ENCODE data around the gene POLR2I. TPM values are rescaled to one million over a fixed set of nuclear protein-coding genes. Genes with fewer than 3 reads are reported as not detected.

The POLR2I gene
- total RNA-seq, 4 donors from 2014 or later, result 8.2 to 69.8 (median 25.2) TPM

GRCh38 chr19:36128392-36128736, 13.7 kb upstream of the POLR2I start:
- no peaks in the 10 kb centered on the region for H3K9me3 ChIP-seq
- TF ChIP-seq POLR2A (IDR thresholded peaks at IDR 0.05), result no peak
- TF ChIP-seq, protein P1, sequence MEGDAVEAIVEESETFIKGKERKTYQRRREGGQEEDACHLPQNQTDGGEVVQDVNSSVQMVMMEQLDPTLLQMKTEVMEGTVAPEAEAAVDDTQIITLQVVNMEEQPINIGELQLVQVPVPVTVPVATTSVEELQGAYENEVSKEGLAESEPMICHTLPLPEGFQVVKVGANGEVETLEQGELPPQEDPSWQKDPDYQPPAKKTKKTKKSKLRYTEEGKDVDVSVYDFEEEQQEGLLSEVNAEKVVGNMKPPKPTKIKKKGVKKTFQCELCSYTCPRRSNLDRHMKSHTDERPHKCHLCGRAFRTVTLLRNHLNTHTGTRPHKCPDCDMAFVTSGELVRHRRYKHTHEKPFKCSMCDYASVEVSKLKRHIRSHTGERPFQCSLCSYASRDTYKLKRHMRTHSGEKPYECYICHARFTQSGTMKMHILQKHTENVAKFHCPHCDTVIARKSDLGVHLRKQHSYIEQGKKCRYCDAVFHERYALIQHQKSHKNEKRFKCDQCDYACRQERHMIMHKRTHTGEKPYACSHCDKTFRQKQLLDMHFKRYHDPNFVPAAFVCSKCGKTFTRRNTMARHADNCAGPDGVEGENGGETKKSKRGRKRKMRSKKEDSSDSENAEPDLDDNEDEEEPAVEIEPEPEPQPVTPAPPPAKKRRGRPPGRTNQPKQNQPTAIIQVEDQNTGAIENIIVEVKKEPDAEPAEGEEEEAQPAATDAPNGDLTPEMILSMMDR (IDR thresholded peaks at IDR 0.05), result no peak
- peak overlapping the region; percentile 36 to 44 for H3K4me3 ChIP-seq
- intact Hi-C loops (cut with DNase I; ENCODE audit: low total_unique reads), result loop anchor here (5.0 kb wide), 1 partner anchor 44 kb away; no protein-coding TSS in a partner anchor
- H3K36me3 ChIP-seq, result no peaks in the 10 kb centered on the region
- H3K4me1 ChIP-seq, result no peaks in the 10 kb centered on the region
- no peak for DNase-seq
- H3K27me3 ChIP-seq, result no peaks in the 10 kb centered on the region
- peak overlapping the region; percentile 90 to 91 for H3K27ac ChIP-seq

DNA sequence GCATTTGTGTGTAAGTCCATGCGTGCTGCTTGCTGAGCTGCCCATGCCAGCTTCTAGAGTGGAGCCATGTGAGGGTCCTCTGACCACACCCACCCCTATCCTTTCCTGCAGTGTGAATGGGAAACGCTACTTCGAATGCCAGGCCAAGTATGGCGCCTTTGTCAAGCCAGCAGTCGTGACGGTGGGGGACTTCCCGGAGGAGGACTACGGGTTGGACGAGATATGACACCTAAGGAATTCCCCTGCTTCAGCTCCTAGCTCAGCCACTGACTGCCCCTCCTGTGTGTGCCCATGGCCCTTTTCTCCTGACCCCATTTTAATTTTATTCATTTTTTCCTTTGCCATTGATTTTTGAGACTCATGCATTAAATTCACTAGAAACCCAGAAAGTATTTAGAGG, 10.9 kb upstream of the POLR2I start:
- H3K4me1 ChIP-seq, result no peaks in the 10 kb centered on the region
- TF ChIP-seq, protein P1 (IDR thresholded peaks at IDR 0.05), result no peak
- no peak for TF ChIP-seq POLR2A (IDR thresholded peaks at IDR 0.05)
- no peak for DNase-seq
- no peaks in the 10 kb centered on the region for H3K36me3 ChIP-seq
- intact Hi-C loops (cut with DNase I; ENCODE audit: low total_unique reads), result loop anchor here (5.0 kb wide), 1 partner anchor 47 kb away; no protein-coding TSS in a partner anchor
- H3K27ac ChIP-seq, result no peak overlapping the region
- no peaks in the 10 kb centered on the region for H3K27me3 ChIP-seq
- H3K4me3 ChIP-seq, result no peak overlapping the region
- no peaks in the 10 kb centered on the region for H3K9me3 ChIP-seq

- no peak for DNase-seq
- Histone ChIP-seq H3K36me3 (no peaks in the 10 kb centered on the region), H3K4me3 (no peak overlapping the region), H3K9me3 (no peaks in the 10 kb centered on the region), H3K27ac (no peak overlapping the region), H3K4me1 (no peaks in the 10 kb centered on the region), H3K27me3 (no peaks in the 10 kb centered on the region)
- intact Hi-C loops (cut with DNase I; ENCODE audit: low total_unique reads), result no loop called here
- TF ChIP-seq POLR2A (IDR thresholded peaks at IDR 0.05), result no peak
- TF ChIP-seq, protein P1 (IDR thresholded peaks at IDR 0.05), result no peak
Observed at GRCh38 chr19:36121486-36122124, 6.9 kb upstream of the POLR2I start.

DNA sequence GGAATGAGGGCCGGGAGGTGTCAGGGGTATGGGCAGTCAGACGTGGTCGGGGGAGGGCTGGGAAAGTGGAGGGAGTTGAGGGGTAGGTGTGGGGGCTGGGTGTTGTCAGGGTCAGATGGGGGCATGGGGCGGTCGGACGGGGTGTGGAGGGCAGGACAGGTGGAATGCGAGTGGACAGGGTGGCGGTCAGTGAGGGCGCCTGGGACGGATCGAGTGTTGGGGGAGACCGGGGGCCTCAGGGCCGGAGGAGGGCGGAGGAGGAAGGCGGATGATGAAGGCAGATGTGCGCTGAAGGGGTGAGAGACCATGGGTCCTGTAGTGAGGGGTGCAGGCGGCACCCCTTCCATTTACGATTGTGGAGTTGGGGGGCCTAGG, 6.3 kb upstream of the POLR2I start:
- Histone ChIP-seq H3K27me3 (no peaks in the 10 kb centered on the region), H3K4me1 (no peaks in the 10 kb centered on the region), H3K36me3 (no peaks in the 10 kb centered on the region), H3K9me3 (no peaks in the 10 kb centered on the region), H3K27ac (no peak overlapping the region), H3K4me3 (no peak overlapping the region)
- DNase-seq, result no peak
- intact Hi-C loops (cut with DNase I; ENCODE audit: low total_unique reads), result no loop called here
- no peak for TF ChIP-seq POLR2A (IDR thresholded peaks at IDR 0.05)
- TF ChIP-seq, protein P1 (IDR thresholded peaks at IDR 0.05), result no peak

GRCh38 chr19:36120092-36120983, 5.7 kb upstream of the POLR2I start:
- no peaks in the 10 kb centered on the region for H3K4me1 ChIP-seq
- H3K27ac ChIP-seq, result no peak overlapping the region
- H3K9me3 ChIP-seq, result no peaks in the 10 kb centered on the region
- intact Hi-C loops (cut with DNase I; ENCODE audit: low total_unique reads), result no loop called here
- TF ChIP-seq, protein P1 (IDR thresholded peaks at IDR 0.05), result no peak
- no peak for TF ChIP-seq POLR2A (IDR thresholded peaks at IDR 0.05)
- no peak overlapping the region for H3K4me3 ChIP-seq
- no peaks in the 10 kb centered on the region for H3K27me3 ChIP-seq
- no peak for DNase-seq
- H3K36me3 ChIP-seq, result no peaks in the 10 kb centered on the region
